Stomach (tissue), 4 donors: ENCODE measurements around the gene CIAO3.
"Not testable (repeated sequence)": the region's sequence is repeated elsewhere in the genome, so short reads cannot be mapped to it uniquely, and the experiment has no call there.

ENCODE experiments used
- CTCF ChIP-seq, 7 experiments: fragments of 450-650 bp in 4 of 7; fragments of 200-600 bp in 3 of 7; sonication (generic) in 3 of 7; IDR thresholded peaks; one replicate each; pipeline ENCODE4 v1.5.1; 2016 to 2019; ENCODE audit warnings: antibody characterized with exemption in 7 of 7, control low read depth in 2 of 7, mild to moderate bottlenecking in 1 of 7
- EP300 ChIP-seq: sonication (generic); formaldehyde crosslinking; IDR thresholded peaks from one replicate; pipeline ENCODE4 v1.6.1; 2017; ENCODE audit warnings: antibody characterized with exemption
- POLR2A ChIP-seq, 4 donors: fragments of 450-650 bp; IDR thresholded peaks; one replicate each; pipeline ENCODE4 v1.6.1; 2016; ENCODE audit warnings: antibody characterized with exemption in 4 of 4, control low read depth in 2 of 4, mild to moderate bottlenecking in 1 of 4, moderate library complexity in 1 of 4

- TF ChIP-seq CTCF (IDR thresholded peaks at IDR 0.05); EP300; POLR2A (IDR thresholded peaks at IDR 0.05): not testable (repeated sequence)
Measured at GRCh38 chr16:742894-743293, 2.1 kb upstream of the CIAO3 start.
